ENCODE measurements around the gene ROPN1B.

The ROPN1B gene

DNA sequence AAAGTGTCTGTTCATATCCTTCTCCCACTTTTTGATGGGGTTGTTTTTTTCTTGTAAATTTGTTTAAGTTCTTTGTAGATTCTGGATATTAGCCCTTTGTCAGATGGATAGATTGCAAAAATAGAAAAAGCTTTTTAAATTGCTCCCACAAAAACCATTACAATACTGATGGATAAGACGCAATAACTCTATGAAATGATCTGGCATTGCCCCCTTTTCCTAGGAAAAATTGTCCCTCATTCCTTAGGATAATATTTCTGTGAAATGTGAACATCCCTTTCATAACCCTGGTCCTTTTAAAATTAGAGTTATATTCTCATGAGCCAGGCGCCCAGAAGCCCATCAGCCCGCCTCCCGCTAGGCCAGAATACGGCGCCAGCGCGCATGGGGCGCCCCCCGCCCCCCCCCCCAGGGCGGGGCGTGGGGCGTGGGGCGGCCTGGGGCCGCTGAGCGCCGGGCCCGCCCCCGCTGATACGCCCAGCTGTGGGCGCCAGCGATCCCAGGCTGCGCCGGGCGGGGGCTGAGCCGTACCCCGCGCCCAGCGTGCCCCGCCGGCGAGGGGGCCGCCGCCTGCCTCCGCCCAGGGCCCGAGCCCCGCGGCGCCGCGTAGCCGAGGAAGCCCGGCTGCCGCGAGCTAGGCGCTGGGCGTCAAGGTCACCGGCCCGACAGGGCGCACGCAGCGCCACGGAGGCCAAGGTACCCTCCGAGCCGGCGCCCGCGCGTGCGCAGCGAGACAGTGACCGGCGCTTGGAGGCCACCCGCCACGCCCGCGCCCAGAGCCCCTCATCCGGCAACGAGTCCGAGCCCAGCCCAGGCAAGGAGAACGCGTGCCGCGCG is 11.1 kb upstream of the ROPN1B start:
- TF ChIP-seq EZH2 (IDR thresholded peaks at IDR 0.05; ENCODE audit: borderline replicate concordance, low read length): no peak
- TF ChIP-seq, protein P1, sequence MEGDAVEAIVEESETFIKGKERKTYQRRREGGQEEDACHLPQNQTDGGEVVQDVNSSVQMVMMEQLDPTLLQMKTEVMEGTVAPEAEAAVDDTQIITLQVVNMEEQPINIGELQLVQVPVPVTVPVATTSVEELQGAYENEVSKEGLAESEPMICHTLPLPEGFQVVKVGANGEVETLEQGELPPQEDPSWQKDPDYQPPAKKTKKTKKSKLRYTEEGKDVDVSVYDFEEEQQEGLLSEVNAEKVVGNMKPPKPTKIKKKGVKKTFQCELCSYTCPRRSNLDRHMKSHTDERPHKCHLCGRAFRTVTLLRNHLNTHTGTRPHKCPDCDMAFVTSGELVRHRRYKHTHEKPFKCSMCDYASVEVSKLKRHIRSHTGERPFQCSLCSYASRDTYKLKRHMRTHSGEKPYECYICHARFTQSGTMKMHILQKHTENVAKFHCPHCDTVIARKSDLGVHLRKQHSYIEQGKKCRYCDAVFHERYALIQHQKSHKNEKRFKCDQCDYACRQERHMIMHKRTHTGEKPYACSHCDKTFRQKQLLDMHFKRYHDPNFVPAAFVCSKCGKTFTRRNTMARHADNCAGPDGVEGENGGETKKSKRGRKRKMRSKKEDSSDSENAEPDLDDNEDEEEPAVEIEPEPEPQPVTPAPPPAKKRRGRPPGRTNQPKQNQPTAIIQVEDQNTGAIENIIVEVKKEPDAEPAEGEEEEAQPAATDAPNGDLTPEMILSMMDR (IDR thresholded peaks at IDR 0.05; ENCODE audit: low read length): no peak
- H2AFZ ChIP-seq (ENCODE audit: low read length): no peak overlapping the region
- H3F3A ChIP-seq (ENCODE audit: insufficient read depth, low read length): no peaks in the 10 kb centered on the region
- H3K79me2 ChIP-seq (ENCODE audit: insufficient read depth, low read length): no peaks in the 10 kb centered on the region
- H3K9me3 ChIP-seq (ENCODE audit: low read length): no peaks in the 10 kb centered on the region
- no peaks in the 10 kb centered on the region for H3K9me2 ChIP-seq (ENCODE audit: low read depth, low read length)
- no peaks in the 10 kb centered on the region for H3K4me1 ChIP-seq (ENCODE audit: insufficient read depth, low read length, severe bottlenecking)
- H3K27me3 ChIP-seq (ENCODE audit: insufficient read depth, low read length): no peaks in the 10 kb centered on the region
- no peak overlapping the region for H3K27ac ChIP-seq (ENCODE audit: low read depth, low read length, poor library complexity, severe bottlenecking)
- no peak overlapping the region for H3K9ac ChIP-seq (ENCODE audit: low read length)
- H3K36me3 ChIP-seq (ENCODE audit: insufficient read depth, low read length): no peaks in the 10 kb centered on the region
- no peak overlapping the region for H3K4me2 ChIP-seq (ENCODE audit: low read length)
- H3K4me3 ChIP-seq (ENCODE audit: low read depth, low read length, poor library complexity, severe bottlenecking): no peak overlapping the region
- H4K20me1 ChIP-seq (ENCODE audit: insufficient read depth, low read length): no peaks in the 10 kb centered on the region

DNA sequence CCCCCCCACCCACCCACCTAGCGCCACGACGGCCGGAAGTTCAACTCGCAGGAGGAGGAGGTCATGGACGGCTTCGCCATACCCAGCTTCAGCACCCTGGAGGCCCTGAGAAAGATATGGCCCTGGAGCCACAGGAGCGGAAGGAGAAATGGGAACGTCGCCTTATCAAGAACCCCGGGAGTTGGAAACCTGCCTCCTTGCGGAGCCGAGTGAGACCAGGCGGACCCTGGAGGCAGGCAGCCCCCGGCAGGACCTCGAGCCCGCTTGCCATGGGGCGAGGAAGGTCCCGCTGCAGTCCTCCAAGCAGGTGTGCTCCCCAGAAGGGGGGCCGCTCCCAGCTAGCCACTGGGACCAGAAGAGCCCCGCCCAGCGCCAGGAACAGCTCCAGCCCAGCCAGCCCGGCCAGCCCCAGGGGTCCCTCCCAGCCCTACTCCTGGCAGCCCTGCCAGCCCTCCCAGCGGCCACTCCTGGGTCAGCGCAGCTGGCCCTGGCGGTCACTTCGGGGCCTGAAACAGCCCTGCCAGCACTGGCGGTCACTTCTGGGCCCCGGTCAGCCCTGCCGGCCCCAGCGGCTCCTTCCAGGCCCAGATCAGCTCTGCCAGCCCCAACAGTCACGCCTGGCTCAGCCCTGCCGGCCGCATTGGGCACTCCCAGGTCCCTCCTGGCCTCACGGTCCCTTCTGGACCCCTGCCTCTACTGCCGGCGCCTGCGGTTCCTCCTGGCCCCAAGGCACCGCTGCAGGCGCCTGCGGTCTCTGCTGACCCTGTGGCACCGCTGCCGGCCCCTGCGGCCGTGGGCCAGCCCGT is 10.3 kb upstream of the ROPN1B start:
- Histone ChIP-seq H3F3A (ENCODE audit: insufficient read depth, low read length) (no peaks in the 10 kb centered on the region), H3K4me3 (ENCODE audit: low read depth, low read length, poor library complexity, severe bottlenecking) (no peak overlapping the region), H3K36me3 (ENCODE audit: insufficient read depth, low read length) (no peaks in the 10 kb centered on the region), H3K79me2 (ENCODE audit: insufficient read depth, low read length) (no peaks in the 10 kb centered on the region), H3K9ac (ENCODE audit: low read length) (no peak overlapping the region), H3K9me2 (ENCODE audit: low read depth, low read length) (no peaks in the 10 kb centered on the region), H4K20me1 (ENCODE audit: insufficient read depth, low read length) (no peaks in the 10 kb centered on the region), H2AFZ (ENCODE audit: low read length) (no peak overlapping the region), H3K9me3 (ENCODE audit: low read length) (no peaks in the 10 kb centered on the region), H3K27ac (ENCODE audit: low read depth, low read length, poor library complexity, severe bottlenecking) (no peak overlapping the region), H3K4me2 (ENCODE audit: low read length) (no peak overlapping the region), H3K4me1 (ENCODE audit: insufficient read depth, low read length, severe bottlenecking) (no peaks in the 10 kb centered on the region), H3K27me3 (ENCODE audit: insufficient read depth, low read length) (no peaks in the 10 kb centered on the region)
- no peak for TF ChIP-seq EZH2 (IDR thresholded peaks at IDR 0.05; ENCODE audit: borderline replicate concordance, low read length)
- TF ChIP-seq, protein P1 (IDR thresholded peaks at IDR 0.05; ENCODE audit: low read length): no peak

DNA sequence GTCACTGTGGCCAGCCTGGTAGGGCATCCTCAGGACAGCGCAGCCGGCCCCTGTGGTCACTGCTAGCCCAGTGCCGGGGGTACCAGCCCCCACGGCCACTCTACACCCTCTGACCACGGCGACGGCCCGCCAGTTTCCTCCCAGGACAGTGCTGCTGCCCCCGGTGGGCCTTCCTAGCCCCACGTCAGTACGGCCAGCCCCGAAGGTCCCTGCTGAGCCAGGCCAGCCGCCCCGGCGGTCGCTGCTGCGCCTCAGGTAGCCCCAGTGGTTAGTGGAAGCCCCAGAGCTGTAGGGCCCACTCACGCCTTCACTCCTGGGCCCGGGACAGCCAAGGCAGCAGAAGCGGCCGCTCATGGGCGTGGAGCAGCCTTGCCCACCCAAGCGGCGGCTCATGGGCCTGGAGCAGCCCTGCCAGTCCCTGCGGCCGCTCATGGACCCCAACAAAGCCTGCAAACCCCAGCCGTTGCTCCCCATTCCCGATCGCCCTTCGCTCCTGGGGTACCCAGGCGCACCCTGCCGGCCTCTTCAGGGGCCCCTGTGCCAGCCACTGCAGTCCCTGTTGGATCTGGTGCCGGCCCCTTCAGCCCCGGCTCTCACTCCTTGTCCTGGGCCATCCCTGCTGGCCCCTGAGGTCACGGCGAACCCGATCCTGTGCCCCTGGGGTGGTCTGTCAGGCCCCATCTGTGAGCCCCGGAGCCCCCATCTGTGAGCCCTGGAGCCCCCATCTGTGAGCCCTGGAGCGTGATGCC is 9.5 kb upstream of the ROPN1B start:
- Histone ChIP-seq H3K27me3 (ENCODE audit: insufficient read depth, low read length) (no peaks in the 10 kb centered on the region), H3K4me3 (ENCODE audit: low read depth, low read length, poor library complexity, severe bottlenecking) (no peak overlapping the region), H3K9ac (ENCODE audit: low read length) (no peak overlapping the region), H3K9me2 (ENCODE audit: low read depth, low read length) (no peaks in the 10 kb centered on the region), H3K27ac (ENCODE audit: low read depth, low read length, poor library complexity, severe bottlenecking) (no peak overlapping the region), H2AFZ (ENCODE audit: low read length) (no peak overlapping the region), H3K4me1 (ENCODE audit: insufficient read depth, low read length, severe bottlenecking) (no peaks in the 10 kb centered on the region), H3K79me2 (ENCODE audit: insufficient read depth, low read length) (no peaks in the 10 kb centered on the region), H3F3A (ENCODE audit: insufficient read depth, low read length) (no peaks in the 10 kb centered on the region), H3K36me3 (ENCODE audit: insufficient read depth, low read length) (no peaks in the 10 kb centered on the region), H3K9me3 (ENCODE audit: low read length) (no peaks in the 10 kb centered on the region), H3K4me2 (ENCODE audit: low read length) (no peak overlapping the region), H4K20me1 (ENCODE audit: insufficient read depth, low read length) (no peaks in the 10 kb centered on the region)
- no peak for TF ChIP-seq EZH2 (IDR thresholded peaks at IDR 0.05; ENCODE audit: borderline replicate concordance, low read length)
- TF ChIP-seq, protein P1 (IDR thresholded peaks at IDR 0.05; ENCODE audit: low read length): no peak

Data from OCI-LY1 (cell line).